OCI-LY1 (cell line): ENCODE measurements around the gene COMMD10.
"Not testable (repeated sequence)": the region's sequence is repeated elsewhere in the genome, so short reads cannot be mapped to it uniquely, and the experiment has no call there.

Experiments
- H2AFZ ChIP-seq: fragments of 200-600 bp; sonication (generic), shearing (Covaris generic); 2 replicates; pipeline ENCODE4 v1.6.0; 2014; ENCODE audit warnings: antibody characterized with exemption, mild to moderate bottlenecking, low read length
- H3F3A ChIP-seq: fragments of 200-600 bp; sonication (generic), shearing (Covaris generic); 2 replicates; pipeline ENCODE4 v1.6.0; 2014; ENCODE audit warnings: mild to moderate bottlenecking, antibody characterized with exemption, low read length, moderate library complexity; ENCODE audit not compliant: insufficient read depth
- H3K27ac ChIP-seq: fragments of 200-600 bp; sonication (generic); 2 replicates; pipeline ENCODE4 v1.5.1; 2014; ENCODE audit warnings: low read length, mixed run types, mild to moderate bottlenecking, low read depth; ENCODE audit not compliant: poor library complexity, severe bottlenecking
- H3K27me3 ChIP-seq: fragments of 200-600 bp; sonication (generic); 2 replicates; pipeline ENCODE4 v1.6.0; 2014; ENCODE audit warnings: antibody characterized with exemption, mild to moderate bottlenecking, low read length, moderate library complexity; ENCODE audit not compliant: insufficient read depth
- H3K36me3 ChIP-seq: fragments of 200-600 bp; sonication (generic); 2 replicates; pipeline ENCODE4 v1.6.1; 2014; ENCODE audit warnings: mild to moderate bottlenecking, antibody characterized with exemption, low read length, moderate library complexity, mixed read lengths; ENCODE audit not compliant: insufficient read depth
- H3K4me1 ChIP-seq: fragments of 200-600 bp; sonication (generic); 2 replicates; pipeline ENCODE4 v1.5.1; 2014; ENCODE audit warnings: mild to moderate bottlenecking, low read length, moderate library complexity; ENCODE audit not compliant: insufficient read depth, severe bottlenecking
- H3K4me2 ChIP-seq: fragments of 200-600 bp; sonication (generic), shearing (Covaris generic); 2 replicates; pipeline ENCODE4 v1.6.1; 2014; ENCODE audit warnings: low read length
- H3K4me3 ChIP-seq: fragments of 200-600 bp; sonication (generic); 2 replicates; pipeline ENCODE4 v1.5.1; 2014; ENCODE audit warnings: low read length, low read depth, mild to moderate bottlenecking, mixed read lengths; ENCODE audit not compliant: poor library complexity, severe bottlenecking
- H3K79me2 ChIP-seq: fragments of 200-600 bp; shearing (Covaris generic); 2 replicates; pipeline ENCODE4 v1.6.1; 2016; ENCODE audit warnings: mixed run types, low read length, mixed read lengths; ENCODE audit not compliant: insufficient read depth
- H3K9ac ChIP-seq: fragments of 200-600 bp; sonication (generic), shearing (Covaris generic); 2 replicates; pipeline ENCODE4 v1.6.1; 2014; ENCODE audit warnings: mild to moderate bottlenecking, low read length, mixed read lengths
- H3K9me2 ChIP-seq: fragments of 200-600 bp; sonication (generic), shearing (Covaris generic); 2 replicates; pipeline ENCODE4 v1.6.1; 2014; ENCODE audit warnings: low read depth, mild to moderate bottlenecking, low read length, mixed read lengths
- H3K9me3 ChIP-seq: fragments of 200-600 bp; shearing (Covaris generic); 2 replicates; pipeline ENCODE4 v1.6.1; 2014; ENCODE audit warnings: low read length, mixed read lengths
- H4K20me1 ChIP-seq: fragments of 200-600 bp; sonication (generic), shearing (Covaris generic); 2 replicates; pipeline ENCODE4 v1.6.0; 2016; ENCODE audit warnings: mild to moderate bottlenecking, low read length; ENCODE audit not compliant: insufficient read depth
- EZH2 ChIP-seq: fragments of 200-600 bp; sonication (generic), shearing (Covaris generic); IDR thresholded peaks from 2 replicates; pipeline ENCODE4 v1.8.0; 2017; ENCODE audit warnings: borderline replicate concordance, mixed run types, mild to moderate bottlenecking, antibody characterized with exemption, low read length, moderate library complexity, mixed read lengths
- TF ChIP-seq, protein P1 (sequence below): fragments of 200-600 bp; sonication (generic), shearing (Covaris generic); IDR thresholded peaks from 2 replicates; pipeline ENCODE4 v1.5.1; 2017; ENCODE audit warnings: mild to moderate bottlenecking, antibody characterized with exemption, low read length, moderate library complexity, mixed read lengths

COMMD10 gene

DNA sequence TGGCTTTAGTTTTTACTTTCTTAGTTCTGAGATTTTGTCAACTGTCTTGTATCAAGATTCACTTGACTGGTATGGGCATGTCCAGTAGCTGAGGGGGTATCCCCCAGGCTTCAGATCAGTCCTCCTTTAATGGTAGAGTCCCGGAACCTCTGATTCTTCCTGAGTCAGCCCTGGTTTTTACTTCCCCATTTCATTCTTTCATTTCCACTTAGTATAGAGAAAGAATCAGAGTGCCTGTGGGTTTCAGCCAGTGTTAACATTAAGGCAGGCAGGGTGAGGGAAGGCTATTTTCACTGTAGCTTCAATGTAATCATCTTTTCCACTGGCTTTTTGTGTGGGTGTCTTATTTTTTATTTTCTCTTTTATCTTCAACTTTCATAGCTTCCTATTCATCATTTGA, 8.3 kb upstream of the COMMD10 start:
- no peaks in the 10 kb centered on the region for H3K36me3 ChIP-seq
- peaks cover 20% of the 10 kb centered on the region for H3K4me1 ChIP-seq
- TF ChIP-seq, protein P1, sequence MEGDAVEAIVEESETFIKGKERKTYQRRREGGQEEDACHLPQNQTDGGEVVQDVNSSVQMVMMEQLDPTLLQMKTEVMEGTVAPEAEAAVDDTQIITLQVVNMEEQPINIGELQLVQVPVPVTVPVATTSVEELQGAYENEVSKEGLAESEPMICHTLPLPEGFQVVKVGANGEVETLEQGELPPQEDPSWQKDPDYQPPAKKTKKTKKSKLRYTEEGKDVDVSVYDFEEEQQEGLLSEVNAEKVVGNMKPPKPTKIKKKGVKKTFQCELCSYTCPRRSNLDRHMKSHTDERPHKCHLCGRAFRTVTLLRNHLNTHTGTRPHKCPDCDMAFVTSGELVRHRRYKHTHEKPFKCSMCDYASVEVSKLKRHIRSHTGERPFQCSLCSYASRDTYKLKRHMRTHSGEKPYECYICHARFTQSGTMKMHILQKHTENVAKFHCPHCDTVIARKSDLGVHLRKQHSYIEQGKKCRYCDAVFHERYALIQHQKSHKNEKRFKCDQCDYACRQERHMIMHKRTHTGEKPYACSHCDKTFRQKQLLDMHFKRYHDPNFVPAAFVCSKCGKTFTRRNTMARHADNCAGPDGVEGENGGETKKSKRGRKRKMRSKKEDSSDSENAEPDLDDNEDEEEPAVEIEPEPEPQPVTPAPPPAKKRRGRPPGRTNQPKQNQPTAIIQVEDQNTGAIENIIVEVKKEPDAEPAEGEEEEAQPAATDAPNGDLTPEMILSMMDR, result no peak
- TF ChIP-seq EZH2, result no peak
- no peaks in the 10 kb centered on the region for H3K9me2 ChIP-seq
- H3K4me2 ChIP-seq, result peak overlapping the region; percentile 39; the same call in 1 of the 2 replicates
- no peaks in the 10 kb centered on the region for H3K27me3 ChIP-seq
- no peaks in the 10 kb centered on the region for H4K20me1 ChIP-seq
- no peak overlapping the region for H3K9ac ChIP-seq
- H3K4me3 ChIP-seq, result no peak overlapping the region
- H3K9me3 ChIP-seq, result no peaks in the 10 kb centered on the region
- no peak overlapping the region for H2AFZ ChIP-seq
- no peaks in the 10 kb centered on the region for H3K79me2 ChIP-seq
- H3F3A ChIP-seq, result no peaks in the 10 kb centered on the region
- peak overlapping the region; percentile 2 for H3K27ac ChIP-seq

DNA sequence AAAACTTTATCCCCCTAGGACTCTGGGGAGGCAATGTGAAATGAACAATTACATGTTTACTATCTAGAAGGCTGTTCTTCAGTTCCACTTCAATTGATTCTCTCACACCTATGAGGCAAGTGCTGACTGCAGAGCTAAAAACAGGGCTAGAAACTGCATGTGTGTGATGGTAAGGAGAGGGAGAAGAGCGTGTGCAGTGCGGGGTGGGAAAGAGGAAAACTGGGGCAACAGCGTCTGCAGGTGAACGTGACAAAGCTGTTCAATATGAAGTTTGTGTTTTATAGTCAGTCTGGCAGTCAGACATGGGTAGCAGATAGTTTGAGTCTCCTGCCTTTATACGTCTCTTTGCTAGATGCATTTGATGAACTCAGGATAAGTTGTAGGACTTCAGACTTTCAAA, 6.6 kb upstream of the COMMD10 start:
- no peak for TF ChIP-seq EZH2
- TF ChIP-seq, protein P1, result no peak
- Histone ChIP-seq H3K36me3 (no peaks in the 10 kb centered on the region), H3K9me3 (no peaks in the 10 kb centered on the region), H3K27me3 (no peaks in the 10 kb centered on the region), H3F3A (no peaks in the 10 kb centered on the region), H3K79me2 (no peaks in the 10 kb centered on the region), H3K9ac (no peak overlapping the region), H3K4me1 (peaks cover 20% of the 10 kb centered on the region), H3K4me2 (no peak overlapping the region), H4K20me1 (no peaks in the 10 kb centered on the region), H3K4me3 (no peak overlapping the region), H3K9me2 (no peaks in the 10 kb centered on the region), H2AFZ (no peak overlapping the region), H3K27ac (no peak overlapping the region)

DNA sequence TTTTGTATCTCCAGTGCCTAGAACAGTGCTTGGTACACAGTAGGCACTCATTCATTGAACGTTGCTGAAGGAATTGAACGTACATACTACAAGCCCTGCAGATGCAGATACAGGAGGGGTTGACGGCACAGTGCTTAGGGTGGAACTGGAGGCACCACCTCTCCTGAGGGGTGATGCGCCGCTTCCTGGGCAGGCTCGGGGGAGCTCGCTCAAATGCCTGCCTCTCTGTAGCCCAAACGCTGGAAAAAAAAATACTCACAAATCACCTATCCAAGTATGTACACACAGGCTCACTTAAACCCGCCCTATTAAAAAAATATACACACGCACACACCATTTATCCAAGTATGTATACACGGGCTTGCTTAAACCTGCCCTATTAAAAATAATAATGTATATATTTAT, 536 bp upstream of the COMMD10 start:
- no peak for TF ChIP-seq EZH2
- TF ChIP-seq, protein P1, result no peak
- Histone ChIP-seq H3K36me3 (peaks cover 10% of the 10 kb centered on the region; the same call in 1 of the 2 replicates), H3K4me1 (peaks cover 40% of the 10 kb centered on the region), H4K20me1 (no peaks in the 10 kb centered on the region), H3K27me3 (no peaks in the 10 kb centered on the region), H3K4me3 (peak overlapping the region; percentile 72), H3K4me2 (peak overlapping the region; percentile 89), H3K9me3 (no peaks in the 10 kb centered on the region), H2AFZ (peak overlapping the region; percentile 74; the same call in 1 of the 2 replicates), H3K9ac (peak overlapping the region; percentile 89), H3K79me2 (peaks cover 8% of the 10 kb centered on the region; the same call in 1 of the 2 replicates), H3K9me2 (no peaks in the 10 kb centered on the region), H3K27ac (peak overlapping the region; percentile 36), H3F3A (no peaks in the 10 kb centered on the region)

DNA sequence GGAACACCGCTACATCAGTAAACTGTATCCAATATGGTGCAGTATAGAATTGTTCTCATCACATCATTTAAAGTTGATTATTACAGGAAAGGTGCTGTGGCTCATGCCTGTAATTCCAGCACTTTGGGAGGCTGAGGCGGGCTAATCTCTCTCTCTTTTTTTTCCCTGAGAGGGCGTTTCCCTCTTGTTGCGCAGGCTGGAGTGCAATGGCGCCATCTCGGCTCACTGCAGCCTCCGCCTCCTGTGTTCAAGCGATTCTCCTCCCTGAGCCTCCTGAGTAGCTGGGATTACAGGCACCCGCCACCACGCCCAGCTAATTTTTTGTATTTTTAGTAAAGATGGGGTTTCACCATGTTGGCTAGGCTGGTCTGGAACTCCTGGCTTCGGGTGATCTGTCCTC, 1.5 kb downstream of the COMMD10 start:
- not testable (repeated sequence) for H3F3A ChIP-seq, H4K20me1 ChIP-seq, H3K9ac ChIP-seq, H2AFZ ChIP-seq, H3K9me3 ChIP-seq, H3K27me3 ChIP-seq, H3K27ac ChIP-seq, H3K79me2 ChIP-seq, H3K9me2 ChIP-seq
- Histone ChIP-seq H3K36me3 (peaks cover 12% of the 10 kb centered on the region; the same call in 1 of the 2 replicates), H3K4me2 (peak overlapping the region; percentile 89), H3K4me3 (peak overlapping the region; percentile 72), H3K4me1 (peaks cover 40% of the 10 kb centered on the region)
